ENCODE measurements around the gene NUAK1.

GRCh38 chr12:106027286-106027685 lies 111.5 kb downstream of the NUAK1 start:
- TF ChIP-seq CTCF (conservative IDR thresholded peaks at IDR 0.05) (no peak), EZH2 (IDR thresholded peaks at IDR 0.05; ENCODE audit: low read depth) (no peak)
